Retinal pigment epithelial cell (primary cell): ENCODE data around the gene ELL2.

ENCODE experiments used
- DNase-seq: peaks from one replicate; pipeline ENCODE4 v3.0.0-alpha.2; 2010; ENCODE audit warnings: low read depth
- H3K4me3 ChIP-seq: 2 replicates; pipeline ENCODE4 v1.5.1; 2011; ENCODE audit warnings: mild to moderate bottlenecking, low read length, control low read depth, moderate library complexity
- TF ChIP-seq, protein P1 (sequence below): conservative IDR thresholded peaks from 2 replicates; pipeline ENCODE4 v1.5.1; 2011; ENCODE audit warnings: low read depth, low read length, control low read depth, inconsistent platforms

ELL2 gene

DNA sequence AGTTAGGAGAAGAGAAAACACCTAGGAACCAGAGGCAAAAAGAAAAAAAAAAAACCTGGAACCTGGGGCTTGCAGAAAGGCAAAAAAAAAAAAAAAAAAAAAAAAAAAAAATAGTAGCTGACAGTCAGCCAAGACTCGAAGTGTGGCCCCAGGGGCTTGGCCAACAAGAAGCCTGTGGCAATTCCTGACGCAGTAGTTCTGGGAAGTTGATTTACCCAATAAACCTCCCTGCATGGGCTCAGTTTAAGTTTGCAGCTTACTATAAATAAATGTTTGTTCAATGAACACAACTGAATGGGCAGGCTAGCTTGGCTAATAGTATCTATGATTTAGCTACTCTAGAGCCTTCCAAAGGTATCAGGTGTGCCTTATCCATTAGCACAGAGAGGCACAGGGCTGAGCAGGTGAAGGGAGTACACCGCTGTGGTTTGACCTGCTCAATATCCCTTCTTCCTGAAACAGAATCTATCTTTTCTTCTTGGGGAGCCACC is 117.9 kb downstream of the ELL2 start:
- no peak overlapping the region for H3K4me3 ChIP-seq
- TF ChIP-seq, protein P1, sequence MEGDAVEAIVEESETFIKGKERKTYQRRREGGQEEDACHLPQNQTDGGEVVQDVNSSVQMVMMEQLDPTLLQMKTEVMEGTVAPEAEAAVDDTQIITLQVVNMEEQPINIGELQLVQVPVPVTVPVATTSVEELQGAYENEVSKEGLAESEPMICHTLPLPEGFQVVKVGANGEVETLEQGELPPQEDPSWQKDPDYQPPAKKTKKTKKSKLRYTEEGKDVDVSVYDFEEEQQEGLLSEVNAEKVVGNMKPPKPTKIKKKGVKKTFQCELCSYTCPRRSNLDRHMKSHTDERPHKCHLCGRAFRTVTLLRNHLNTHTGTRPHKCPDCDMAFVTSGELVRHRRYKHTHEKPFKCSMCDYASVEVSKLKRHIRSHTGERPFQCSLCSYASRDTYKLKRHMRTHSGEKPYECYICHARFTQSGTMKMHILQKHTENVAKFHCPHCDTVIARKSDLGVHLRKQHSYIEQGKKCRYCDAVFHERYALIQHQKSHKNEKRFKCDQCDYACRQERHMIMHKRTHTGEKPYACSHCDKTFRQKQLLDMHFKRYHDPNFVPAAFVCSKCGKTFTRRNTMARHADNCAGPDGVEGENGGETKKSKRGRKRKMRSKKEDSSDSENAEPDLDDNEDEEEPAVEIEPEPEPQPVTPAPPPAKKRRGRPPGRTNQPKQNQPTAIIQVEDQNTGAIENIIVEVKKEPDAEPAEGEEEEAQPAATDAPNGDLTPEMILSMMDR = no peak

GRCh38 chr5:95842854-95843544 is 118.7 kb downstream of the ELL2 start:
- DNase-seq = peak; percentile 88
- H3K4me3 ChIP-seq = no peak overlapping the region

More for the DNA sequence above, 117.9 kb downstream of the ELL2 start:
- DNase-seq = no peak

GRCh38 chr5:95841914-95842812 is 119.5 kb downstream of the ELL2 start:
- TF ChIP-seq, protein P1 = no peak

More at GRCh38 chr5:95842854-95843544, 118.7 kb downstream of the ELL2 start:
- TF ChIP-seq, protein P1 = peak; percentile 33

DNA sequence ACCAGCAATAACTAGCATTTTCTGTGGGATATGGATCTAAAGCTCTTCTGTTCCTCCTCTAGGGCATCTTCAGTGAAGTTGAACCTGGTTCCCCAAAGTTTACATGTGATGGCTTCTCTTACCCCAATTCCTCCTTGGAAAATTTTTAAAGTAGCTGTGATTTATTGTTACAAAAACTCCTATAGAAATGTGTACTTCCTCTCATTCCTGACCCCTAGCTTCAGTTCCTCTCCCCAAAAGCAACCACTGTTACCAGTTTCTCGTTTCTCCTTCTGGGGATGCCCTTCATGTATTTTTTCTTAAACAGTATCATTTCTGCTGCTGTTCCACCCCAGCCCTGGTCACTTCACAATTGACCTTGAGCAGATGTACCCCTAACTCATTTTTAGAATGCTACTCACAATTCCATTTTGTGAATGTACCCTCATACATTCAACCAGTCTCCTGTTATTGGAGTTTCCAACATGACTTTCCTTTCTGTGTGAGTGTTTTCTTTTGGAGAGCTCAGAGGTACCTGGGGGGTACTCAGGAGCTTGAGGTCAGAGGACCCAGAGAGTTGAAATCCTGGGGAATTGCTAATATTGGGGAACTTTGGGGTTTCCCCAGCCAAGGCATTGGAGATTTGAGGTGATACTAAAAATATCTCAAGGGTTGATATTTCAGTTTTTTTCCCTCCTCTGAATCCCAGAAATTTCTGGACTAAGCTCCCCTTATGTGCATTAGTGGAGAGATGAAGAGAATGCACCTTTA is 120.5 kb downstream of the ELL2 start:
- H3K4me3 ChIP-seq = no peak overlapping the region
- DNase-seq = no peak
- TF ChIP-seq, protein P1 = no peak

More at GRCh38 chr5:95841914-95842812, 119.5 kb downstream of the ELL2 start:
- no peak overlapping the region for H3K4me3 ChIP-seq
- DNase-seq = no peak

DNA sequence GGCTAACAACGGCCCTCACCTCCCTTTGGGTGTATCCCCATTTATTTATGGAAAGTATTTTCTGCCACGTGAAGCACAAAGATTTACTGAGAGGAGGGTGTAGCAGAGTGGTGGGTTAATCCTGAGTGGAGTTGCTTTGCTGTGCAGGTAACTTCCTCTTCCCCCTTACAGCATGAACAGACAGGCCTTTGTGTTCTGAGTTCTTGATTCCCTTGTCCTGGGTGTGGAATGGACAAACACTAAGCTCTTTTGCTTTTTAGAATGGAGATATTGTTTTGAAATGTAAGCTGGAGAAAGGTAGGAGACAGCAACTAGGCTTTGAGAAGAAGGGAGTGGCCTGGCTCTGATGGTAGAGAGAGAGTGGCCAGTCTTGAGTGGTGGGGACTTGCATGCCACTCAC is 122.0 kb downstream of the ELL2 start:
- TF ChIP-seq, protein P1 = no peak
- no peak overlapping the region for H3K4me3 ChIP-seq
- DNase-seq = no peak

DNA sequence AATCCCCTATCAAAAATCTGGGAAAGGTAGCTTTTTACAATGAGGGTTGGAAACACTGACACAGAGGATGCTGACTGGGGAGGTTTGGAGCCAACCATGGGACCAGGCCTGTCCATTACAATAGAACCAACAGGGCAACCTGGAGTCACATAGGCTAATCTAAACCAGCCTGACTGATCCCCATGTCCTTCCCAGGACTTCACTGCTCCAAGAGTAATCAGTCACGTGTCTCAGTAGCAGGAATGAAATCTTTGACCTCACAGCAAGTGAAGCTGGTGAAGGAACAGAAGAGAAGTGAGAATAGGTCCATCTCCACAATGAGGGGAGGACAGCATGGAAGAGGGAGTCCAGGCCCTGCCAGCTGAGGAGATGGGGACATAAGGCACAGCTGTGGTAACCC is 123.1 kb downstream of the ELL2 start:
- no peak for DNase-seq
- H3K4me3 ChIP-seq = no peak overlapping the region
- TF ChIP-seq, protein P1 = no peak
